Stimulated activated CD8-positive, alpha-beta memory T cell treated with anti-CD3 and anti-CD28 coated beads, Interleukin-15, amount 100 ng/mL, for 1 hour (primary cell): ENCODE results near the gene MAGEA9B.
A peak's percentile ranks its signal among the peaks of the same experiment; 100 is the strongest.
"Not testable (repeated sequence)": the region's sequence is repeated elsewhere in the genome, so short reads cannot be mapped to it uniquely, and the experiment has no call there.

Source experiments
- DNase-seq: peaks from one replicate; pipeline ENCODE4 v3.0.0-alpha.2; 2020; ENCODE audit warnings: low read depth

MAGEA9B gene

DNA sequence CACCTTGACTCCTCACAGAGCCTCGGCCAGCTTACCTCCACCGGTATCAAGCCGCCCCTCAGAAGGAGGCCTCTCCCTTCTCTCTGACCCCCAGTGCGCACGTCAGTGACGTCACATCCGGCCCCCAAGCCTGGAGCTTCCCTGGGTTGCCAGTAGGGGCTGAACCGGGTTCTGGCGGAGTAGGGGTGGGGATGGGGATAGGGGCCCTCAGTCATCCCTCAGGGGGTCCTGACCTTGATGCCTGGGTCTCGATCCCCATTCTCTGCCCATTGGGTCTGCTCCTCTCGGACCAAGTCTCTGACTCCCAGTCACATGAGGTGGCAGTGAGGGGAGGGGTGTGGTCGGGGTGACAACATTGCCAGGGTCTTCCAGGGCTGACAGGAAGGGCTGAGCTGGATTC is at the start of gene MAGEA9B:
TSS of gene MAGEA9B (minus strand) at position 101 of the 400 bp plus-strand sequence. CDS start 4,280 bp downstream, outside the sequence.
- DNase-seq, result not testable (repeated sequence)

DNA sequence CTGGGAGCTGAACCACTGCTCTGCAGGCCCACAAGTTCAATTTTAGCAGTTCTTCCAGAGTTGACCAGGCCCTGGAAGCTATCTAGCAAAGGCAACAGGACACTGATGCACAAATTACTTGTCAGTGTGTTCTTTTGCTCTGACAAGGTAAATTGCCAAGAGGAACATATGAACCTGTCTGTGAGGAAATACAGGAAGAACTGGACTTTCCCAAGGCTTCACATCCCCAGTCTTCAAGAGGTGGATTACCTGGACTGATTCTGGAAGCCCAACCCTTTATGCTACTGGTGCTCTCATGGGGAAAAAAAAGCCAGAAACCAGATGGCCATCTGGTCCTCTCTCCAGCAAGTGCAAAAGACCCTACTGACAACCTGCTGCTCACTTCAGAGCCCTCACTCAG is 46.3 kb upstream of the MAGEA9B start:
- no peak for DNase-seq

DNA sequence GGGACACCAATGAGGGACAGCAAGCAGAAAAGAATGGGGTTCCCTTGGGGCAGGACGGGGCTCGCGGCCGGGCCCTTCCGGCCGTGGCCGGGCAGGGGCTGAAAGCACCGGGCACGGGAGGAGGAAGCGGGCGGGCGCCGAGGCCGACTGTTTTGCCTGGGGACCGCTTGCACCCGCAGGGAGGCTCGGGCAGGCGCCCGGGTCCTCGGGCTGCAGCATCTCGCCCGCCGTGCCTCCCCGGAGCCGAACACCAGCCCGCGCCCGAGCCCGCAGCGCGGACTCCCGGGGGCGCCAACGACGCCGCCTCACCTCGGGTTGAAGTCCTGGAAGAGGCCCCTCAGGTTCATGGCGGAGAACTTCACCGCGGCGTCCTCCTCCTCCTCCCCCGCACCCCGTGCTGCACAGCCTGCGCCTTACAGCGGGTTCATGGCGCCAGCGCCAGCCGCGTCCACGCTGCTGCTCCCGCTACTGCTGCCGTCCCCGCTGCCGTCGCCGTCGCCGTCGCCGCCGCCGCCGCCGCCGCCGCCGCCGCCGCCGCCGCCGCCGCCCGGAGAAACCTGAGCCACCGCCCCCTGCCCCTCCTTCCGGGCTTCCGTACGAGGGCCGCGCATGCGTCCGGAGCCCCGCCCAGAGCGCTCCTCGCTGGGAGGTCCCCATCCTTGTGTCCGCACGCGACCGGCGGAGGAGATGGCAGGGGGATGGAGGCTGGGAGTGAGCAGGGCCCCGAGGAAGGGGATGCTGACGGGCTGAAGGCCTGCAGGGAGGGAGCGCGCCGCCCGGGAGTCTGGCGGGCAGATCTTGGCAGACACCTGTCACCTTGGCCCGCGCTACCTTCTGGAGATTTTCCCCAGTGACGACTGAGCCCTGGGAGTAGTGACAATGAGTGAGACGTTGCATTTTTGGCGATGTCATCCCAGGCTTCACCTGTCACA is 44.2 kb upstream of the MAGEA9B start, which contains the start of gene TMEM185A:
TSS of gene TMEM185A (minus strand) at position 559 of the 932 bp plus-strand sequence. CDS start at position 347, 212 bp downstream.
- peak; percentile 39 for DNase-seq

GRCh38 chrX:149630681-149631233 is 43.5 kb upstream of the MAGEA9B start:
- no peak for DNase-seq

- DNase-seq, result no peak
Observed at GRCh38 chrX:149629730-149630387, 42.6 kb upstream of the MAGEA9B start.

DNA sequence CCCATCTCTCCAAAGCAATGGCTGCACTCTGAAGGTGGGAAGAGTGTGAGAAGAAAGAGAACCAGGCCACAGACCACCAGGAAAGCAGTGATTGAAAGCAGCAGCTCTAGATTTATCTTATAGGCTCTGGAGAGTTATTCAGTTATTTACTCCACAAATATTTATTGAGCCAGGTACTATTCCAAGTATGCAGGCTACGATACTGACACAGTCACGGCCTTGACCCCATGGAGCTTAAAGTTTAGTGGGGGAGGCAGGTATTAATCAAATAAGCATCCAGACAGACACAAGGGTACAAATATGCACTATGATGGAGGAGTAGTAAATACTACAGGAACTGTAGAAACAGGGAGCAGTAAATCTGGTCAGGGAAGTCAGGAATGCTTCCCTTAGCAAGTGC is 41.5 kb upstream of the MAGEA9B start:
- DNase-seq, result no peak

DNA sequence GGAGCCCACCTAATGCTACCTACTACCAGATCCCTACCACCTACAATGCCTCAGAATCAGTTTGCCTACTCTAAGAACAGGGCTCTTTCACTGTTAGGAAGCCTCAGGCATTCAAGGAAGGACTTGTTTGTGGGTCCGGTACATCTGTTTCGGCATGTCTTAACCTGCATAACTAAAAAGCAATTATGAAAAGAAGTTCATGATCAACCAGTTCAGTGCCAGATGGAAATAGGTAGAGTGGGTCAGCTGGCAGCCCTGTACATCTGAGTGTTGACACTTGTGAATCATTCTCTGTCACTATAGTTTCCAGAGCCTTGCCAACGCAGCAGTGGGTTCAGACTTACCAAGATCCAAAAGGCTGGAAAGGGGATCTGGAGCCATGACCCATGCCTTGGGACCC is 41.0 kb upstream of the MAGEA9B start:
- no peak for DNase-seq

- DNase-seq, result not testable (repeated sequence)
Observed at GRCh38 chrX:149626829-149627228, 39.6 kb upstream of the MAGEA9B start.

DNA sequence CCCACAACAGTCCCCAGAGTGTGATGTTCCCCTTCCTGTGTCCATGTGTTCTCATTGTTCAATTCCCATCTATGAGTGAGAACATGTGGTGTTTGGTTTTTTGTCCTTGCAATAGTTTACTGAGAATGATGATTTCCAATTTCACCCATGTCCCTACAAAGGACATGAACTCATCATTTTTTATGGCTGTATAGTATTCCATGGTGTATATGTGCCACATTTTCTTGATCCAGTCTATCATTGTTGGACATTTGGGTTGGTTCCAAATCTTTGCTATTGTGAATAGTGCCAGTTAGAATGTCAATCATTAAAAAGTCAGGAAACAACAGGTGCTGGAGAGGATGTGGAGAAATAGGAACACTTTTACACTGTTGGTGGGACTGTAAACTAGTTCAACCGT is 32.4 kb upstream of the MAGEA9B start:
- DNase-seq, result not testable (repeated sequence)

DNA sequence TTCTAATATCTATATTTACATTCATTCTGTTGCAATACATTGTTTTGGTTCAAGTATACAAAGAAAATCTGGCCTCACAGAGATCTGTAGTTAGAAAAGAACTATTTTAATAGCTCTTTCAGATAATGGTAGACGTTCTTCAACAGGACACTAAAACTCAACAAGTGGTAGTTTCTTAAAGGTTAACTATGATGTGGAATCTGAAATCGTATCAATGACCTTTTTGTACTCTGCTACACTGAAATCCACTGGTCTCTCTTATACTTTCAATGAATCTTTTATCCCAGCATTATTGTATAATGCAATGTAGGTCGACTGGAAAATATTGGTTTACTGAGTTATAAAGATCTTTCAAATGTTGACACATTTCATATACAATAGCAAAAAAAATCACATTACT is 31.6 kb upstream of the MAGEA9B start:
- DNase-seq, result no peak

DNA sequence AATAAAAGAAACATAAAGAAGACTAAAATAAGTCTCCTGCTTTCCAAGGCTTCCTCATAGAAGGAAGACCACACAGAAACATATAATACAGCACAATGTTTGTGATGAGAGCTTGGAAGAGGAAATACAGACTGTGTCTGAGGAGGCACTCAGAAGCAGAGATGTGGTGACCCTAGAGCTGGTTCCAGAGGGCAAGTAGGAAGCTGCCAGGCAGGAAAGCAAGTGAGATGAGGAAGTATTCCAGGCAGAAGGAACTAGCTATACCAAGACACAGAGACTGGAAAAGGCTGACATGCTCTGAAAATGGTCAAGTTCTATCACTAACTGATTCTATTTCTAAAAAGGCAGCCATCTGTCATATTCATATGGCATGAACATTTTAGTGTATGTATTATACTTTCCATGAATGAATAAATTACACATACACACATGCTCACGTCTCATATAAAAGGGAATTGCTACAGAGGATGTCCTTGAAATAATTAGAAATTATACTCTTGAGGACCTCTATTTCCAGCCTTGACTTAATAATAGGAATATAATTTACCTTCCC is 24.4 kb upstream of the MAGEA9B start:
- no peak for DNase-seq

DNA sequence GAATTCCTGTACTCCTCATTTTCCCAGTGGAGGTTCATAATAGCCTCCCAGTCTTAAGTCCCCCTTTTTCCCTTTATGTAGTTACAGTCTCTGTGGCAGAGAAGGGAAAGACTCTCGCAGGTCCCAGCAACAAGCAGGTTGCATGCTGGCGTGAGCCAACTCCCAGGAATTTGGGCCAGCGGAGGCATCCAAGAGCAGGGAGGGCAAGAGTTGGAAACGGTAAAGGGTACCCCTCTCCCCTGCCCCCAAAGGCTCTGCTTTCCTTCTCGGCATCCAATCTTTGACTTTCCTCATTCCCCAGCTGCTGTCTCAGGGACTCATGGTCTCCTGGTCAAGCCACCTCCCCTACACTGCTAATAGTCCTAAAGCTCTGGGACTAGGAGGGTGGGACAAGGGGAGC is 23.3 kb upstream of the MAGEA9B start:
- DNase-seq, result no peak

DNA sequence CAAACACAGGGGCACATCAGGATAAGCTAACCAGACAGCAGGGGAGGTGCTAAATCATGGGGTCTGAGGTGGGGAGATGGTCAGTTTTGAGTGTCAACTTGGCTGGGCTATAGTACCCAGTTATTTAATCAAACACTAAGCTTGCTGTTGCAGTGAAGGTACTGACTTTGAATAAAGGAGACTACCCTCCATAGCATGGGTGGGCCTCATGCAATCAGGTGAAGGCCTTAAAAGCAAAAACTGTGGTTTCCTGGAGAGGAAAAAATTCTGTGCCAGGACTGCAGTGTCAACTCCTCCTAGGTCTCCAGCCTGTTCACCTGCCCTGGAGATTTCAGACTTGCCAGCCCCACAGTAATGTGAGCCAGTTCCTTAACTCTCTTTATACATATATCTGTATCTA is 20.4 kb upstream of the MAGEA9B start:
- no peak for DNase-seq

DNA sequence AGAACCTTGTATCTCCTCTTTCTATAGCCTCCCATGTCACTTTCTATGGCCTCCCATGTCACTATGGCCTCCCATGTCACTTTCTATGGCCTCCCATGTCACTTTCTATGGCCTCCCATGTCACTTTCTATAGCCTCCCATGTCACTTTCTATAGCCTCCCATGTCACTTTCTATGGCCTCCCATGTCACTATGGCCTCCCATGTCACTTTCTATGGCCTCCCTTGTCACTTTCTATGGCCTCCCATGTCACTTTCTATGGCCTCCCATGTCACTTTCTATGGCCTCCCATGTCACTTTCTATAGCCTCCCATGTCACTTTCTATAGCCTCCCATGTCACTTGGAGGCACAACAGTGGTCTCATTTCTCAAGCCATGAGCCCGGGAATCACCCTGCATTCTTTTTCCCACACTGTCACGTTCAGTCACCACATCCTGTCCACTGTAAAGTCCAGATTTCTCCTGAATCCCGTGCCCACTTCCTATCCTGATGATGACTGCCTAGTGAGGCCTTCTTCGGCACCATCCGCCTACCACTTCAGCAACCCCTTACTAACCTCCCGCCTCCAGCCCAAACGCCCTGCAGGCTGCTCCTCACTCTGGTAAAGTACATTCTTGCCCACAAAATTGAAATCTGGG is 18.1 kb upstream of the MAGEA9B start:
- DNase-seq, result not testable (repeated sequence)

DNA sequence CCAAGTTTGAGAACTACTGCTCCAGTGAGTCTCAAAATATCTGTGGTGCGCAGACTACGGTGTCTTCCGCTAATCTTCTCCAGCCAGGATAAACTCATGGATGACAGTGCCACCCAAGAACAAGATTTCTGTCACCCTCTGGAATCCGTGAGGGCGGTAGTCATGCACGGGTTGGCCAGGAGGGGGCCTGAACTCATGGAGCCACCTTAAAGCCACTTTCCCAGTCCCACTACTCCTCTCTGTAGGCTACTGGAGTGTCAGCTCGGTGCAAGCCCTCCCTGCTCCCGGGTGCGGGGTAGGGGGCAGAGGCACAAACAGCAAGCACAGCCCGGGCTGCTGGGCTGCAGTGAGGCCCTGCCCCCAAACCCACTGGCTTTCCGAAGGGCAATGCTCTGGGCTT is 11.3 kb upstream of the MAGEA9B start:
- DNase-seq, result not testable (repeated sequence)

DNA sequence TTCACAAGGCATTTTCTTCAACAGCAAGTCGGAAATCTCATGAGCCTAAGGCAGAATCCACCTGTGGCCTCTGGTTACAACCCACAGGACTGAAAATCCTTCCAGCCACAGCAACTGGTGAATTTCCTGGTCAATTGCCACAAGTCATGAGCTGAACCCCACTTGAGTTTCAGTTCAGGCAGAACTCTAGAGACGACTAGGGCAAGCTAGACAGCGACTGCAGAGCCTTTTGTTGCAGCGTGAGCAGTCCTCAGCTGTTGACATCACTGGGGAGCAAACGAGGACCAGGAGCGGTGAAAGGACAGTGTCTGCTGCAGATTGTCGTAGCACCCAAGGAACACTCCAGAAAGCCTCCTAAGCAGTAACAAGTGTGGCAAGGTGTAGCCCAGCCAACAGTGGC is 8.7 kb upstream of the MAGEA9B start:
- not testable (repeated sequence) for DNase-seq

DNA sequence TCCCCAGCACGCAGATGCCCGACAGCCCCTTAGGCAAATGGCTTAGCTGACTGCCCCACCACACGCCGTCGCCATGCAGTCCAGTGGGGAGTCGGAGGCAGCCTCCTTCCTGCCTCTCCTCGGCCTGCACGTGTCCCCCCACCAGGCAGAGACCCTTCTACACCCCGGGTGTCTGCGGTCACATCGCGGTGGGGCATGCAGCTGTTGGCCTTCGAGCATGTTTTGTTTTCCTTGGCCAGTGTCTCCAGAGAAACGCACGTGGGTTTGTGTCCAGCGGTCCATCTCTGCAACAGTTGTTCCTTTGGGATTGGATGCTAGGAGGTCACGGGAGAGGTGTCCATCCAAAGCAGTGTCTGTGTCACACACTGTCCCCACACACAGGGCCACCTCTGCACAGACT is 8.0 kb upstream of the MAGEA9B start, which contains the start of gene HSFX2:
TSS of gene HSFX2 (minus strand) at position 101 of the 400 bp plus-strand sequence. CDS start 614 bp downstream, outside the sequence.
- DNase-seq, result not testable (repeated sequence)

GRCh38 chrX:149590993-149591392 is 3.7 kb upstream of the MAGEA9B start:
- DNase-seq, result not testable (repeated sequence)

DNA sequence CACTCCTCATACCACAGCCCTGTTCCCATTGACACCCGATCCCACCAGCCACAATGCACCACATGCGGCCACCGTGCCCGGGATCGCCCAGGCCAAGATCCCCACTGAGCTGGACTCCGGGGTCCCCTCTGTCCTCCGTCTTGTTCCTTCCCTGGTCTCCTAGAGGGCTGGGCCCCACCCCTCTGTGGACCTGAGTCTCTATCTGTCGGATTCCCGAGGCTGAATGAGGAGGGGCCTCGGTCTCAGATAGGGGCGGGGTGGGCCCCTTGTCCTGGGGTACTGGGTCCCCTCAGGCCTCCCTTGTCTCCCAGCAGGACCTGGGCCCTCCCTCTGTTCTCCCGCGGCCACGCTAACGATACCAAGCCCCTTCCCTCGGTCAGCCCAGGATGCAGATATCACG is 1.6 kb downstream of the MAGEA9B start:
- not testable (repeated sequence) for DNase-seq

DNA sequence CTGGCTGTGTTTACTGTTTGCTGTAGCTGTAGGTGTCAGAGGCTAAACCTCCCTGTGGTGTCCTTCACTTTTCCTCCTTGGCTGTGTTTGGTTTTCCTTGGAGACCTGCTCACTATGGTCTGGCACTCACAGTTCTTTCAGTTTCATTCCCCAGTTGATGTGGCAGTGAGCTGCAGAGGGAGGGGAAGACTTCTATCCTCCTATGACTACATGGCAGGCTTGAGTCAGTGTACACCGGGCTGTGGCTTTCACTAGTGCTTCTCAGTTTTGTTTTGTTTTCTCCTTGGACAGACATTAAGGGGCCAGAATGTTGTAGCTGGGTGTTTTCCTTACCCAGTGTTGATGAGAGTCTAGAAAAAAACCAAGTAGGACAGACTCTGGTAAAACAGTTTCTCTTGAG is 13.8 kb downstream of the MAGEA9B start:
- not testable (repeated sequence) for DNase-seq

GRCh38 chrX:149572743-149573142 is 14.5 kb downstream of the MAGEA9B start:
- DNase-seq, result no peak

DNA sequence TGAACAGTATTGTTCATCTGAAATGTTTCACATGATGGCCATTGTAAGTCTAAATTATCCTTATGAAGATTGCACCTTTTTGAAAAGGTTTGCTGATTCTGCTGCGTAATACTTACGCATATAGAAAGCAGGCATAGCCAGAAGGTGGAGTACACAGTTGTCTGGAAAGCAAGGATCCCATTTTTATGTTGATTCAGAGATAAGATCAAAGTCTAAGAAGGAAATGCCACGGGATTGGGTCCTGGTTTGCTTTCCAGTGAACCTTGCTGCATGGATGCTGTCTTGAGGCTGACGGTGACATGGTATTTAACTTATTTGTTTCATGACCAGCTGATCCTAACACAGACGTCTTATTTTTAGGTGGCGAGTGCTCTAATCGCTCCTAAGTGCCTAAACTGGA is 15.5 kb downstream of the MAGEA9B start:
- DNase-seq, result no peak
